Right lobe of liver (tissue), 6 donors: ENCODE measurements around the gene SPATA3. TPM values are rescaled to one million over a fixed set of nuclear protein-coding genes. Genes with fewer than 3 reads are reported as not detected.

Source experiments
- ATAC-seq, 4 donors: fragments of 200-7000 bp; cut with Tn5 transposase; one replicate each; pipeline ENCODE4 v1.9.1; 2020; ENCODE audit warnings: mild to moderate bottlenecking in 4 of 4, moderate library complexity in 4 of 4
- DNase-seq, 3 donors: peaks; one replicate each; pipeline ENCODE4 v3.0.0-alpha.2; 2020
- H3K27ac ChIP-seq, 3 donors: fragments of 200-600 bp; one replicate each; pipeline ENCODE4 v1.8.0; 2022
- H3K27me3 ChIP-seq, 2 donors: fragments of 200-600 bp; one replicate each; pipeline ENCODE4 v1.8.0; 2022
- H3K36me3 ChIP-seq, 4 donors: fragments of 200-600 bp; sonication (generic) in 1 of 4; one replicate each; pipeline versions ENCODE4 v1.5.1 to v1.8.0; 2017 to 2022; ENCODE audit warnings: control low read depth in 1 of 4
- H3K4me1 ChIP-seq, 4 donors: fragments of 200-600 bp; sonication (generic) in 1 of 4; one replicate each; pipeline versions ENCODE4 v1.5.1 to v1.8.0; 2017 to 2022; ENCODE audit warnings: control low read depth in 1 of 4
- H3K4me3 ChIP-seq, 3 donors: fragments of 200-600 bp; one replicate each; pipeline ENCODE4 v1.8.0; 2022
- H3K9me3 ChIP-seq, 4 donors: fragments of 200-600 bp; sonication (generic) in 1 of 4; one replicate each; pipeline versions ENCODE4 v1.5.1 to v1.8.0; 2017 to 2022; ENCODE audit warnings: control low read depth in 1 of 4
- CTCF ChIP-seq, 4 donors: fragments of 200-600 bp in 3 of 4; fragments of 450-650 bp in 1 of 4; IDR thresholded peaks; one replicate each; pipeline versions ENCODE4 v1.5.1 to v1.8.0; 2016 to 2022; ENCODE audit warnings: antibody characterized with exemption in 4 of 4, mild to moderate bottlenecking in 2 of 4
- POLR2A ChIP-seq: fragments of 450-650 bp; IDR thresholded peaks from one replicate; pipeline ENCODE4 v1.6.1; 2017; ENCODE audit warnings: antibody characterized with exemption, mild to moderate bottlenecking
- WGBS: methylation state at CpG from one replicate; pipeline ENCODE4 v1.1.6; 2018; ENCODE audit warnings: low coverage, low lambda C conversion rate; ENCODE audit not compliant: insufficient coverage; ENCODE audit errors: missing lambda C conversion rate; 5-methylcytosine and 5-hydroxymethylcytosine counted together
- intact Hi-C, 2 donors: fragments of 100-400 bp; cut with DNase I; formaldehyde crosslinking; loops; one replicate each; pipeline versions ENCODE4 v1.11.2 to v1.14.1; 2022
- total RNA-seq, 6 experiments: library from RNA; depleted of rRNA in 2 of 6; stranded (reverse); fragments of >200 nt in 2 of 6; fragmentation: NEBNext Ultra II Directional in 3 of 6; extraction: Animal tissue kit (Norgen Biotek cat#: 25700) in 3 of 6; gene quantifications; one replicate each; pipeline versions ENCODE4 v1.1.0 to v1.2.4, GENCODE V29; 2016 to 2023
- donor health status: DM: no; HTN: yes; CAD: no.
- donor health status: DM: no; HTN: no; CAD: no.
- donor health status: DM: no; HTN: no; CAD: no.
- donor health status: DM: no; HTN: yes; CAD: no.
- donor health status: DM: no; HTN: yes; CAD: no.

The SPATA3 gene
- total RNA-seq, 6 experiments from 2014 or later, result not detected

GRCh38 chr2:230984393-230985220 is 11.3 kb upstream of the SPATA3 start:
- WGBS, result 76% methylated on average over 9 of the region's 13 CpGs
- no peaks in the 10 kb centered on the region for H3K9me3 ChIP-seq
- H3K36me3 ChIP-seq, result no peaks in the 10 kb centered on the region
- peaks cover 0 to 4% (median 0%) of the 10 kb centered on the region in 4 donors for H3K4me1 ChIP-seq
- intact Hi-C loops, result loop anchor here in 1 of 2 donors (5.0 to 10.0 kb wide), 2 partner anchors 82 to 160 kb away; no protein-coding TSS in a partner anchor
- no peak for TF ChIP-seq CTCF (IDR thresholded peaks at IDR 0.05)
- TF ChIP-seq POLR2A, result no peak
- no peak overlapping the region for H3K27ac ChIP-seq
- ATAC-seq (no peak), DNase-seq (no peak)
- no peaks in the 10 kb centered on the region for H3K27me3 ChIP-seq
- no peak overlapping the region for H3K4me3 ChIP-seq

- Histone ChIP-seq H3K4me3 (no peak overlapping the region), H3K27me3 (peaks cover 0 to 2% of the 10 kb centered on the region in 2 donors), H3K27ac (no peak overlapping the region), H3K4me1 (peaks cover 0 to 4% (median 0%) of the 10 kb centered on the region in 4 donors), H3K36me3 (no peaks in the 10 kb centered on the region), H3K9me3 (no peaks in the 10 kb centered on the region)
- intact Hi-C loops, result loop anchor here in 1 of 2 donors (5.0 to 10.0 kb wide), 2 partner anchors 83 to 161 kb away; no protein-coding TSS in a partner anchor
- DNase-seq (no peak), ATAC-seq (no peak)
- WGBS, result 95% methylated on average over 4 of the region's 12 CpGs
- TF ChIP-seq CTCF (IDR thresholded peaks at IDR 0.05), result no peak
- TF ChIP-seq POLR2A, result no peak
These were observed 10.2 kb upstream of the SPATA3 start for GRCh38 chr2:230985519-230986231.

DNA sequence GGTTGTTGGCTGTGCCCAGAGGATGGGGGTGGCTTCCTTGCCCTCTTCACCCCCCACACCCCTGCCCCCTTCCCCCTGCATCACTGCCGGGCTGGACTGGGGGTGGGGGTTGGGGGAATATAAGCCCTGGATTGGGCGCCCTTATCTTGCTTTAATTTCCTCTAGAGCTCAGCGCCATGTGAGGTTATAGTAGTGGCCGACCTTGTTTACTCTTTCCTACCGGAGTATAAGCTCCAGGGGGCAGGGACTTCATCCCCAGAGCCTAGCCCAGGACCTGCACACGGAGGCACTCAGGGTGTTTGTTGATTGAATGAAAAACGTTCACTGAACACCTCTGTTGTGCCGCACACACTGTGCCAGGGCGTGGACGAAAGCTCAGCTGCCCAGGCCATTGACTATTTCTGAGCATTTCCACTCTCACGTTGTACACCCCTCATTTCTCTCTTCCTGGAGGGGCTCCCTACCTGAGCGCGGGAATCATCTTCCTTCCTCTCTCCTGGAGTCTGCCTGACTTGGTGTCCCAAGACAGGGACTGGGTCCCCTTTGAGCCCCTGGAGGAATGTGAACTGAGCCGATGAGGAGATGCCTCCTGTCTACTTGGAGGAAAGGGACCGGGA is 9.3 kb upstream of the SPATA3 start:
- TF ChIP-seq CTCF (IDR thresholded peaks at IDR 0.05) (no peak), POLR2A (no peak)
- DNase-seq (no peak), ATAC-seq (no peak)
- Histone ChIP-seq H3K4me1 (peaks cover 0 to 4% (median 0%) of the 10 kb centered on the region in 4 donors), H3K4me3 (peak overlapping the region in 2 of 3 donors; percentile 37 to 40), H3K27me3 (peaks cover 0 to 6% of the 10 kb centered on the region in 2 donors), H3K36me3 (no peaks in the 10 kb centered on the region), H3K9me3 (no peaks in the 10 kb centered on the region), H3K27ac (no peak overlapping the region)
- intact Hi-C loops, result loop anchor here in 1 of 2 donors (5.0 to 10.0 kb wide), 2 partner anchors 84 to 162 kb away; no protein-coding TSS in a partner anchor
- 15% methylated on average over 8 of the region's 15 CpGs for WGBS
